Upper lobe of left lung (tissue), 4 donors: ENCODE data around the gene SRSF9.

ENCODE experiments used
- CTCF ChIP-seq, 6 experiments: fragments of 450-650 bp in 4 of 6; fragments of 200-600 bp in 2 of 6; sonication (generic) in 2 of 6; IDR thresholded peaks; one replicate each; pipeline ENCODE4 v1.5.1; 2016 to 2019; ENCODE audit warnings: antibody characterized with exemption in 6 of 6
- POLR2A ChIP-seq, 4 donors: fragments of 450-650 bp; IDR thresholded peaks; one replicate each; pipeline ENCODE4 v1.5.1; 2016 to 2017; ENCODE audit warnings: antibody characterized with exemption in 4 of 4, mild to moderate bottlenecking in 2 of 4

- peak in 4 of 6 experiments; percentile 25 to 47 (median 36) for TF ChIP-seq CTCF (IDR thresholded peaks at IDR 0.05)
- no peak for TF ChIP-seq POLR2A (IDR thresholded peaks at IDR 0.05)
These were observed 15.6 kb downstream of the SRSF9 start for GRCh38 chr12:120453977-120454376.
